GM21390 (cell line): Measurements from ENCODE around the gene YIPF2.
"Not testable (repeated sequence)": the region's sequence is repeated elsewhere in the genome, so short reads cannot be mapped to it uniquely, and the experiment has no call there.

Experiments
- ATAC-seq: cut with Tn5 transposase; IDR thresholded peaks from one replicate; pipeline ENCODE4 v1.9.1; 2021; ENCODE audit not compliant: unreplicated experiment

The YIPF2 gene

DNA sequence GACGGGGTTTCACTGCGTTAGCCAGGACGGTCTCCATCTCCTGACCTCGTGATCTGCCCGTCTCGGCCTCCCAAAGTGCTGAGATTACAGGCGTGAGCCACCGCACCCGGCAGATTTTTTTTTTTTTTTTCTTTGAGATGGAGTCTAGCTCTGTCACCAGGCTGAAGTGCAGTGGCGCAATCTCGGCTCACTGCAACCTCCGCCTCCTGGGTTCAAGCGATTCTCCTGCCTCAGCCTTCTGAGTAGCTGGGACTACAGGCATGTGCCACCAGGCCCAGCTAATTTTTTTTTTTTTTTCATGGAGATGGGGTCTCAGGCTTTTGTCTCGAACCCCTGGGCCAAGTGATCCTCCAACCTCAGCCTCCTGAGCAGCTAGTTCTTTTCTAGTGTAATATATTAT is 13.2 kb upstream of the YIPF2 start:
- ATAC-seq, result not testable (repeated sequence)

- ATAC-seq, result no peak
Observed at GRCh38 chr19:10936661-10937084, 8.2 kb upstream of the YIPF2 start.

DNA sequence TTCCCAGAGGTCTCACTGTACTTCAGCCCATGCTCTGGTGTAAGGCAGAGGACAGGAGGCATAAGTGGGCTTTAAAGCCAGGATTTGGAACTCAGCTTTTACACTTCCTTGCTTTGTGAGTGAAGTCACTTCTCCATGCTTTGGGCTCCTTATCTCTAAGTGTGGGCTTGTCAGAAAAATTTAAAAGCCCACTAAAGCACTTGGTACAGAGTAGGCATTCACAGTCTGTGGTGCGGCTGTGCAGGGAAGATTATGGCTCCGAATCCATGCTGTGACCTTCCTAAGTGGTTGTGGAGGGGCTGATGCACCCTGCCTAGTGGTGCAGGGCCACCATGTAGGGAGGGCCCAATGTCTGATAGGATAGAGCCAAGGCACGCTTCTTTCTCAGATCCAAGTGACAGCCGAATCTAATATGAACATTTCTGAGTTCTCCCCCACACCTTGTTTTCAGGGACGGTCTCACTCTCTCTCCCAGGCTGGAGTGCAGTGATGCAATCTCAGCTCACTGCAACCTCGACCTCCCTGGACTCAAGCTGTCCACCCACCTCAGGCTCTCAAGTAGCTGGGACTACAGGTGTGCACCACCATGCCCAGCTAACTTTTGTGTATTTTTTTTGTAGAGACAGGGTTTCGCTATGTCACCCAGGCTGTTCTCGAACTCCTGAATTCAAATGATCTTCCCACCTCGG is 7.1 kb upstream of the YIPF2 start:
- no peak for ATAC-seq

DNA sequence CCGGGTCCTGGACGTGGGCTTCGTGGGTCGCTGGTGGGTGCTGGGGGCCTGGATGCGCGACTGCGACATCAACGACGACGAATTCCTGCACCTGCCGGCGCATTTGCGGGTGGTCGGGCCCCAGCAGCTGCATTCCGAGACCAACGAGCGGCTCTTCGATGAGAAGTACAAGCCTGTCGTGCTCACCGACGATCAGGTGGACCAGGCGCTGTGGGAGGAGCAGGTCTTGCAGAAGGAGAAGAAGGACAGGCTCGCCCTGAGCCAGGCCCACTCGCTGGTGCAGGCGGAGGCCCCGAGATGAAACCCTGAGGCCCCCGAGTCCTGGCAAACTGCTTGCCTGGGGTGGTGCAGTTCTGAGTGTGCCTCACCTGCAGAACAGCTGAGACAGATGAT is 959 bp upstream of the YIPF2 start:
- ATAC-seq, result no peak

- no peak for ATAC-seq
Observed at GRCh38 chr19:10927730-10928562, 493 bp downstream of the YIPF2 start.

GRCh38 chr19:10924597-10924996 is 3.8 kb downstream of the YIPF2 start:
- ATAC-seq, result no peak

GRCh38 chr19:10923260-10924112 is 5.0 kb downstream of the YIPF2 start:
- no peak for ATAC-seq

DNA sequence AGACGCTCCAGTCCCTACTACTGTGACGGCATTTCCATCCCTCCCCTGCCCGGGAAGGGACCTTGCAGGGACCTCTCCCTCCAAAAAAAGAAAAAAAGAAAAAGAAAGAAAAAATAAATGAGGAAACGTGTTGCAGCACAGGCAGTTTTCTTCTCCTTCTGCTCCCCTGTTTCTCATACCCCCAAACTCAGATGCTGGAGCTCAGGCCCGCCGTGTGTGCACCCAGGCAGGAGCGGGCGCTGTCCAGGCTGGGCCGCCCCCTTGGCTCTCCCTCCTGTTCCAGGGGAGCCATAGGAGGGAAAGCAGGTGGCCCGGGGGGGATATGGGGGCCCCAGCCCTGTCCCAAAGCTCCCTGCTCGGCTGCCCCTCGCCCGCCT is 5.8 kb downstream of the YIPF2 start:
- ATAC-seq, result no peak

DNA sequence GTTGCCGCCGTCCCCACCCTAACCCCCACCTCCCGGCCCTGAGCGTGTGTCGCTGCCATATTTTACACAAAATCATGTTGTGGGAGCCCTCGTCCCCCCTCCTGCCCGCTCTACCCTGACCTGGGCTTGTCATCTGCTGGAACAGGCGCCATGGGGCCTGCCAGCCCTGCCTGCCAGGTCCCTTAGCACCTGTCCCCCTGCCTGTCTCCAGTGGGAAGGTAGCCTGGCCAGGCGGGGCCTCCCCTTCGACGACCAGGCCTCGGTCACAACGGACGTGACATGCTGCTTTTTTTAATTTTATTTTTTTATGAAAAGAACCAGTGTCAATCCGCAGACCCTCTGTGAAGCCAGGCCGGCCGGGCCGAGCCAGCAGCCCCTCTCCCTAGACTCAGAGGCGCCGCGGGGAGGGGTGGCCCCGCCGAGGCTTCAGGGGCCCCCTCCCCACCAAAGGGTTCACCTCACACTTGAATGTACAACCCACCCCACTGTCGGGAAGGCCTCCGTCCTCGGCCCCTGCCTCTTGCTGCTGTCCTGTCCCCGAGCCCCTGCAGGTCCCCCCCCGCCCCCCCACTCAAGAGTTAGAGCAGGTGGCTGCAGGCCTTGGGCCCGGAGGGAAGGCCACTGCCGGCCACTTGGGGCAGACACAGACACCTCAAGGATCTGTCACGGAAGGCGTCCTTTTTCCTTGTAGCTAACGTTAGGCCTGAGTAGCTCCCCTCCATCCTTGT is 6.4 kb downstream of the YIPF2 start:
- ATAC-seq, result no peak

DNA sequence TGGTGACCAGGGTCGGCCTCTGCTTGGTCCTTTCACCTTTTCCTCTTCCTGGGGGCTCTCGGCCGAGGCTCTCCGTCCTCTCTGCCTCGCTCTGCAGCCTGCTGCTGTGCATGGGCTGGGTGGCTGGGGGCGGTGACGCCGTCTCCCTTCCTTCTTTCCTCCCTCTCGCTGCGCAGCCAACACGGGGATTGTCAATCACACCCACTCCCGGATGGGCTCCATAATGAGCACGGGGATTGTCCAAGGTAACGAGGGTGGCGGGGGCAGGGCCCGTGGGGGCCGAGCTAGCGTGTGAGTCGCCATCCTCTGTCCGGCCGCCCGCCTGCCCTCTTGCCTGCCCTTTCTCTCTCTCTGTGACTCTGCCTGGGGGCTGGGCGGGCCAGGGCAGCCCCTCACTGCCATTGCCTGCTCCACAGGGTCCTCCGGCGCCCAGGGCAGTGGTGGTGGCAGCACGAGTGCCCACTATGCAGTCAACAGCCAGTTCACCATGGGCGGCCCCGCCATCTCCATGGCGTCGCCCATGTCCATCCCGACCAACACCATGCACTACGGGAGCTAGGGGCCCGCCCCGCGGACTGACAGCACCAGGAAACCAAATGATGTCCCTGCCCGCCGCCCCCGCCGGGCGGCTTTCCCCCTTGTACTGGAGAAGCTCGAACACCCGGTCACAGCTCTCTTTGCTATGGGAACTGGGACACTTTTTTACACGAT is 7.1 kb downstream of the YIPF2 start:
- ATAC-seq, result no peak

GRCh38 chr19:10920781-10921180 is 7.7 kb downstream of the YIPF2 start:
- ATAC-seq, result no peak

GRCh38 chr19:10920288-10920655 is 8.2 kb downstream of the YIPF2 start:
- ATAC-seq, result no peak

- no peak for ATAC-seq
Observed at GRCh38 chr19:10919352-10920287, 8.8 kb downstream of the YIPF2 start.

- ATAC-seq, result no peak
Observed at GRCh38 chr19:10918359-10918758, 10.1 kb downstream of the YIPF2 start.

- no peak for ATAC-seq
Observed at GRCh38 chr19:10916602-10917001, 11.8 kb downstream of the YIPF2 start.

GRCh38 chr19:10915130-10916091 is 13.0 kb downstream of the YIPF2 start:
- ATAC-seq, result no peak

GRCh38 chr19:10913716-10914340 is 14.6 kb downstream of the YIPF2 start:
- ATAC-seq, result no peak

DNA sequence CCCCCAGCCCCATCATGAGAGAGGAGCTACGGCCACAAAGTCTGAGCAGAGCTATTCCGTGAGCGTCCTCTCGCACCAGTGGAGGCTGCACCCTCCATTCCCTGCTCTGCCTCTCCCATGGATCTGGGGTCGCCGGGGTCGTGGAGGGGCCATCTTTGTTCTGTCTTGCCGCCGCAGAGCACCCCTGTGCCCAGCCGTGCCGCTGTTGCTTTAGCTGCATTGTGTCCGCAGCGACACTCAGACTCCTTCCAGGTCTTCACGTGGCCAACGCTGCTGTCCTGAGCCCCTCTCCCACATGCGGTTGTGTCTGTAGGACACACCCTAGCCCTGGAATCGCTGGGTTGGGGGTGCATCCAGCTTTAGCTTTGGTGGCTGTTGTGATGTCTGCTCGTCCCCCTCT is 15.8 kb downstream of the YIPF2 start:
- ATAC-seq, result no peak
